Measurements from ENCODE around the gene UCKL1. TPM values are rescaled to one million over a fixed set of nuclear protein-coding genes. Genes with fewer than 3 reads are reported as not detected.

UCKL1 gene
- total RNA-seq, 2 donors from 2014 or later, result 46.6 to 66.2 TPM

DNA sequence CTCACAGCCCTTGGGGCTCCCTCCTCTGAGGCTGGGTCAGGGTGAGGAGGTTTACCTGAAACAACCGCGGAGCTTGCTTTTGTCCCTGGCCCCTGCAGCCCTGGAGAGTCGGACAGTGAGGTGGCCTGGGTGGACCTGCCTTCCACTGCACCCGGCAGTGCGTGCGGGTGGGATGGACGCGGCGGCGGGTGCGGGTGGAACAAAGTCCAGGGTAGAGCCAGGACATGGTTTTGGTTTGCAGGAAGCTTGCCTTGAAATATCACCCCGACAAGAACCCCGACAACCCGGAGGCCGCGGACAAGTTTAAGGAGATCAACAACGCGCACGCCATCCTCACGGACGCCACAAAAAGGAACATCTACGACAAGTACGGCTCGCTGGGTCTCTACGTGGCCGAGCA is 27.1 kb downstream of the UCKL1 start:
- Histone ChIP-seq H3K4me1 (replicated peaks) (no peaks in the 10 kb centered on the region), H3K4me3 (no peak overlapping the region), H3K27ac (no peak overlapping the region), H3K9me3 (no peaks in the 10 kb centered on the region), H3K27me3 (replicated peaks; ENCODE audit: insufficient read depth) (no peaks in the 10 kb centered on the region), H3K36me3 (peaks cover 12 to 28% of the 10 kb centered on the region in 2 donors)
- TF ChIP-seq POLR2AphosphoS5 (IDR thresholded peaks at IDR 0.05) (no peak), POLR2A (IDR thresholded peaks at IDR 0.05) (no peak)
- TF ChIP-seq, protein P1, sequence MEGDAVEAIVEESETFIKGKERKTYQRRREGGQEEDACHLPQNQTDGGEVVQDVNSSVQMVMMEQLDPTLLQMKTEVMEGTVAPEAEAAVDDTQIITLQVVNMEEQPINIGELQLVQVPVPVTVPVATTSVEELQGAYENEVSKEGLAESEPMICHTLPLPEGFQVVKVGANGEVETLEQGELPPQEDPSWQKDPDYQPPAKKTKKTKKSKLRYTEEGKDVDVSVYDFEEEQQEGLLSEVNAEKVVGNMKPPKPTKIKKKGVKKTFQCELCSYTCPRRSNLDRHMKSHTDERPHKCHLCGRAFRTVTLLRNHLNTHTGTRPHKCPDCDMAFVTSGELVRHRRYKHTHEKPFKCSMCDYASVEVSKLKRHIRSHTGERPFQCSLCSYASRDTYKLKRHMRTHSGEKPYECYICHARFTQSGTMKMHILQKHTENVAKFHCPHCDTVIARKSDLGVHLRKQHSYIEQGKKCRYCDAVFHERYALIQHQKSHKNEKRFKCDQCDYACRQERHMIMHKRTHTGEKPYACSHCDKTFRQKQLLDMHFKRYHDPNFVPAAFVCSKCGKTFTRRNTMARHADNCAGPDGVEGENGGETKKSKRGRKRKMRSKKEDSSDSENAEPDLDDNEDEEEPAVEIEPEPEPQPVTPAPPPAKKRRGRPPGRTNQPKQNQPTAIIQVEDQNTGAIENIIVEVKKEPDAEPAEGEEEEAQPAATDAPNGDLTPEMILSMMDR (IDR thresholded peaks at IDR 0.05), result no peak
- intact Hi-C loops (cut with DNase I), result no loop called here
- 98% methylated on average over 26 of the region's 26 CpGs for whole genome bisulfite sequencing
- no peak for DNase-seq (ENCODE audit: low spot score)

DNA sequence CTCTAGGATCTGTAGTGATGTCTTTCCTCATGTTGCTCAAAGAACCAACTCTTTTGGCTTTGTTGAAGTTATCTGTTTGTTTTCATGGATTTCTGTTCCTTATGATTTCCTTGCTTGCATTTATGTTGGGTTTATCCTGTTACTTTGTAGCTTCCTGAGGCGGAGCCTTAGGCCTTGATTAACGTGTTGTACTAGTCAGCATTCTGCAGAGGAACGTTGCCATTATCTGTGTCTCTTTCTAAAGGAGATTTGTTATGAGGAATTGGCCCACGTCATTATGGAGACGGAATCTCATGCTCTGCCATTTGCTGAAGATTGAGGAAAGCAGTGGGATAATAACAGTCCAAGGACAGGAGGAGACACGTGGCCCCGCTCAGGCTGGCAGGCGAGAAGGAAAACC is 29.9 kb downstream of the UCKL1 start:
- Histone ChIP-seq H3K9me3 (no peaks in the 10 kb centered on the region), H3K27ac (no peak overlapping the region), H3K36me3 (peaks cover 12 to 19% of the 10 kb centered on the region in 2 donors), H3K27me3 (replicated peaks; ENCODE audit: insufficient read depth) (no peaks in the 10 kb centered on the region), H3K4me1 (replicated peaks) (no peaks in the 10 kb centered on the region), H3K4me3 (no peak overlapping the region)
- TF ChIP-seq POLR2A (IDR thresholded peaks at IDR 0.05) (no peak), POLR2AphosphoS5 (IDR thresholded peaks at IDR 0.05) (no peak)
- TF ChIP-seq, protein P1 (IDR thresholded peaks at IDR 0.05), result no peak
- intact Hi-C loops (cut with DNase I), result no loop called here
- 66% methylated on average over 8 of the region's 8 CpGs for WGBS
- no peak for DNase-seq (ENCODE audit: low spot score)

DNA sequence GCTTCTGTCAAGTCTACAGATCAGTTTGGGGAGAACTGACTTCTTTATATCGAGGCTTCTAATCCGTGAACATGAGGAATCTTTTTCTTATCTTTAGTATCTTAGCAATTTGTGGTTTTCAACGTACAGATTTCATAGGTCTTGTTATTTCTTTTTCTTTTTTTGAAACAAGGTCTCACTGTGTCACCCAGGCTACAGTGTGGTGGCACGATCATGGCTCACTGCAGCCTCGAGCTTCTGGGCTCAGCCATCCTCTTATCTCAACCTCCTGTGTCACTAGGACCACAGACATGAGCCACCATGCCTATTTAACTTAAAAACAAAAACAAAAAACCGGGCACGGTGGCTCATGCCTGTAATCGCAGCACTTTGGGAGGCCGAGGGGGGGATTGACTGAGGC is 32.0 kb downstream of the UCKL1 start:
- Histone ChIP-seq H3K36me3 (peaks cover 7 to 10% of the 10 kb centered on the region in 2 donors), H3K27ac (no peak overlapping the region), H3K9me3 (no peaks in the 10 kb centered on the region), H3K4me3 (no peak overlapping the region), H3K4me1 (replicated peaks) (no peaks in the 10 kb centered on the region), H3K27me3 (replicated peaks; ENCODE audit: insufficient read depth) (no peaks in the 10 kb centered on the region)
- WGBS, result 71% methylated on average over 9 of the region's 9 CpGs
- TF ChIP-seq POLR2A (IDR thresholded peaks at IDR 0.05), result no peak
- TF ChIP-seq, protein P1 (IDR thresholded peaks at IDR 0.05), result no peak
- no peak for TF ChIP-seq POLR2AphosphoS5 (IDR thresholded peaks at IDR 0.05)
- intact Hi-C loops (cut with DNase I), result no loop called here
- DNase-seq (ENCODE audit: low spot score), result no peak

DNA sequence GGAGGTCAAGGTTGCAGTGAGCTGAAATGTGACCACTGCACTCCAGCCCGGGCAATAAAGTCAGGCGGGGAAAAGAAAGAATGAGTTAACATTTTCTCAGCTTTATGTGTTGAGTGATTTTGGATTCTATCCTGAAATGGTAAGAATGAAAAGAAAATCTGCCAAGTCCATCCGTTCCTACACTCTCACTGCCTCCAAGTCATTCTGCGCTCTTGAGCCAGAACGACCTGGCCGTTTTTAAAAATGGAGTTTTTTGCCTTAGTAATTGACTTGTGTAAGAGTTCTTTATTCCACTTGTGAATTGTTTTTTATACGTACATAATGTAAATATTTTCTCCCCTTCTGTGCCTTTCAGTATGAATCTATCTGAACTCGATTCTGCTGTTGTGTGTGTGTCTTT is 32.6 kb downstream of the UCKL1 start:
- Histone ChIP-seq H3K27ac (no peak overlapping the region), H3K36me3 (peaks cover 2 to 4% of the 10 kb centered on the region in 2 donors), H3K9me3 (no peaks in the 10 kb centered on the region), H3K4me3 (no peak overlapping the region), H3K4me1 (replicated peaks) (no peaks in the 10 kb centered on the region), H3K27me3 (replicated peaks; ENCODE audit: insufficient read depth) (no peaks in the 10 kb centered on the region)
- no peak for DNase-seq (ENCODE audit: low spot score)
- 52% methylated on average over 8 of the region's 8 CpGs for WGBS
- TF ChIP-seq, protein P1 (IDR thresholded peaks at IDR 0.05), result no peak
- no peak for TF ChIP-seq POLR2AphosphoS5 (IDR thresholded peaks at IDR 0.05)
- no peak for TF ChIP-seq POLR2A (IDR thresholded peaks at IDR 0.05)
- intact Hi-C loops (cut with DNase I), result no loop called here

DNA sequence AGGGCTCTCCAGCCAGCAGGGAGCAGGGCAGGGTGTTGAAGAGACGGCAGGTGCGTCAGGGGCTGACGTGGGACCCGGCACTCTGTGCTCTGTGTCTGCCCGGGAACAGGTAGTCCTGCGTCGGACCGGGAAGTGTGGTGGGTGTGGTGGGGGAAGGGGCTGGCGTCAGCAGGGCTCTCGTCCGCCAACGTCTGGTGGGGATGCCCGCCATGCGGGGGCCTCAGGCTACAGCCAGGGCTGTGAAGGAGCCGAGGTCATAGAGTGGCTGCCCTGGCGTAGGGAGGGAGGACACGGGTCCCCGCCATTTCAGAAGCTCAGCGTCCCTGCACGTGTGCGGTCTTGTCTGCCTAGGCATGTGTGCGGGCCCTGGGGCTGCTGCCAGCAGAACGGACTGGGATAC is 36.0 kb downstream of the UCKL1 start:
- no peaks in the 10 kb centered on the region for H3K36me3 ChIP-seq
- intact Hi-C loops (cut with DNase I), result no loop called here
- 92% methylated on average over 23 of the region's 23 CpGs for WGBS
- DNase-seq (ENCODE audit: low spot score), result no peak
- no peaks in the 10 kb centered on the region for H3K9me3 ChIP-seq
- H3K27me3 ChIP-seq (replicated peaks; ENCODE audit: insufficient read depth), result no peaks in the 10 kb centered on the region
- no peak overlapping the region for H3K27ac ChIP-seq
- TF ChIP-seq POLR2AphosphoS5 (IDR thresholded peaks at IDR 0.05), result no peak
- TF ChIP-seq POLR2A (IDR thresholded peaks at IDR 0.05), result no peak
- TF ChIP-seq, protein P1 (IDR thresholded peaks at IDR 0.05), result no peak
- no peak overlapping the region for H3K4me3 ChIP-seq
- H3K4me1 ChIP-seq (replicated peaks), result no peaks in the 10 kb centered on the region

Measured in prostate gland (tissue), 2 donors.